A204.1 (cell line): ENCODE measurements around the gene SETD1A.
A peak's percentile ranks its signal among the peaks of the same experiment; 100 is the strongest.

ENCODE experiments used
- FAIRE-seq: peaks from 2 replicates; lab custom pipeline; 2012; peaks lifted over from hg19 to GRCh38; lab: Jason Lieb, UNC

SETD1A gene

DNA sequence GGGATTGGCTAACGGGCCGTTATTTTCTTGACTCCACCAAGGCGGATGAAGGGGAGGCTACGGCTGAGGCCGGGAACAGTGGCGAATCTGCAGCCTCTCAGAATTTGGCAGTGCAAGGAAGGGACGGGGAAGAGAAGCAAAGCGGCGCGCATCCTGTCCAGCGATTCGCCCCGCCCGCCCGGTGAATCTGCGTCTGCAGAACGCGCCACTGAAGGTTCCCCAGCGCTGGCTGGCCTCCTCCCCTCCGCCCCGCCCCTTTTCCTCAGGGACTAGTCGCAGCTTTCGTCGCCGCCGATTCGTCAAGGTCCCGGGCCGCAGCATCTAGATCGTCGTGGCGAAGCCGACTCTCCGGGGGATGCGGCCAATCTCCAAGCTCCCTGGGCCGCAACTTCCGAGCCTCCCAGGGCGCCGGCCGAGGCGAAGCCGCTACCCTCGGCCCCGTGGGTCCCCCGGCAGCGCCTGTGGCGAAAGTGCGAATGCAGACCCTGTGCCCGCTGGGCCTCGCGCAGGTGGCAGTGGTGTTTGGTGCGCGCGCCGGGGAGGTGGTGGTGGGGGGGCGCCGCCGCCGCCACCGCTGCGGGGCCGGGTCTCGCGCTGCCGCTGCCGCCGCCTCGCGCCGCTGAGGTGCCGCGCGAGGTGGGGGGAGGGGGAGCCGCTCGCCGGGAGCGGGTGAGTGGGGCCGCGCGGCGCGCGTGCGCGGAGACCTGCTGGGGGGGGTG is at the start of gene SETD1A:
Gene SETD1A (plus strand): TSS at position 299 of the 719 bp plus-strand sequence. CDS start 978 bp downstream, outside the sequence.
- FAIRE-seq: no peak

DNA sequence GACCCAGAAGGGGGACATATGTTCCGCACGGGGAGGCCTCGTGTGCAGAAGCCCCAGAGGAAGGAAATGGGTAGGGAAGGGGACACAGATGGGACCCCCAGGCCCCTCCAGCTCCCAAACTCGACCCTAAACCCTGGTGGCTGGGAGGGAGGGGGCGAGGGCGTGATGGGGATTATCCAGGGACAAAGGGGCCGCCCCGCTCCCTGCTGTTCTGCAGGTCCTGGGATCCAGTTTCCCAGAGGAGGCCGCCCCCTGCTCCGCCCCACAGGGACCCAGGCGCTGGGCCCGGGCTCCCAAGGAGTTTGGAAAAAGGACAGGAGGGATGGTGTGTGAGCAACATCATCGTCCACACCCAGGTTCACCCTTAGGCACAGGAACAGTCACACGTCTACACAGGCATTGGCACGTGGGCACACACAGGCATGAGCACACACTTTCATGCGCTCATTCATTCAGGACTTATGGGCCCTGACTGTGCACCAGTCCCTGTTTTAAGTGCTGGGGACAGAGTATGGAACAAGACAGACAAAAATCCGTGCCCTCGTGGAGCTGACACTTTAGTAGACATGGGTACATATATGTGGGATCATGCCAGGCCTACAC is 47.0 kb upstream of the SETD1A start:
- FAIRE-seq: no peak

DNA sequence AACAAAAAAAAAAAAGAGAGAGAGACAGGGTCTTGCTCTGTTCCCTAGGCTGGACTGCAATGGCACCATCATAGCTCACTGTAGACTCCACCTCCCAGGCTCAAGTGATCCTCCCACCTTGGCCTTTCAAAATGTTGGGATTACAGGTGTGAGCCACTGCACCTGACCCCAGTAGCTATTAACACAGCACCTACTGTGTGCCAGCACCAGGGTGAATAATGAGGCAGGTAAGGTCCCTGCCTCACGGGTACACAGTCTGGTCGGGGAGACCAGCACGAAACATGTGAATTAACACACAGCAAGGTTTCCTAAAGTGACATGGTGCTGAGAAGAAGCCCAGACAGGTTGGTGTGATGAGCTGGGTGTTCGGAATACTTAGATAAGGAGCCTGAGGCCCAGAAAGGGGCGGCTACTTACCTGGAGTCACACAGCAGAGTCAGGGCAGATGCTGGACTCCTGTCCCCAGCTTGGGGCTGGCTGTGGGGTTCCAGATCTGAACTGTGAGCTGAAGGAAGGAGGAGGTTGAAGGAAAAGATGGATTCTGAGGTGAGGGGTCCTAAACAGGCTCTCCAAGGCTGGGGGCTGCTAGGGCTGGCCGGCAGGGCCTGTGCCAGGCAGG is 44.7 kb upstream of the SETD1A start:
- no peak for FAIRE-seq

DNA sequence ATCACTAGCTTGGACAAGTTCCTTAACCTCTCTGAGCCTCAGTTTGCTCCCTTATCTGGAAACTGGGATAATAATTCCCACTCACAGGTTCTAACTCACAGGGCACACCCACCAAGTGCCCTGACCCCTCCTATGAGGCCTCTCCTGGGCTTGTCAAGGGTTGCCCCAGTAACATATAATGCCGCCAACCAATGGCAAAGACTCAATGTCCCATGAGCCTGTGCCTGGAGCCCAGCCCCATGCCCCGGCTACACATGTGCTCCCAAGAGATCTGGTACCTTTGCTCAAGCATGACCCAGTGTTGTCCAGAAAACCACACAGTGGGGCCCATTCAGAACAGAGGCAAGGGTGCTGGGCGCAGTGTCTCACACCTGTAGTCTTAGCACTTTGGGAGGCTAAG is 42.7 kb upstream of the SETD1A start:
- no peak for FAIRE-seq

DNA sequence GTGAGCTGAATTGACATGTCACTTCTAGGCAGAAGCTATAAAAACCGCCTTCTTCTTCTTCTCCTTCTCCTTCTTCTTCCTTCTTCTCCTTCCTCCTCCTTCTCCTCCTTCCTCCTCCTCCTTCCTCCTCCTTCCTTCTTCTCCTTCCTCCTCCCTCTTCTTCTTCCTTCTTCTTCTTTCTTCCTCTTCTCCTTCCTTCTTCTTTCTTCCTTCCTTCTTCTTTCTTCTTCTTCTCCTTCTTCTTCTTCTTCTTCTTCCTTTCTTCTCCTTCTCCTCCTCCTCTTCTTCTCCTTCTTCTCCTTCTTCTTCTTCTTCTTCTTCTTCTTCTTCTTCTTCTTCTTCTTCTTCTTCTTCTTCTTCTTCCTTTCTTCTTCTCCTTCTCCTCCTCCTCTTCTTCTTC is 38.9 kb upstream of the SETD1A start:
- no peak for FAIRE-seq

DNA sequence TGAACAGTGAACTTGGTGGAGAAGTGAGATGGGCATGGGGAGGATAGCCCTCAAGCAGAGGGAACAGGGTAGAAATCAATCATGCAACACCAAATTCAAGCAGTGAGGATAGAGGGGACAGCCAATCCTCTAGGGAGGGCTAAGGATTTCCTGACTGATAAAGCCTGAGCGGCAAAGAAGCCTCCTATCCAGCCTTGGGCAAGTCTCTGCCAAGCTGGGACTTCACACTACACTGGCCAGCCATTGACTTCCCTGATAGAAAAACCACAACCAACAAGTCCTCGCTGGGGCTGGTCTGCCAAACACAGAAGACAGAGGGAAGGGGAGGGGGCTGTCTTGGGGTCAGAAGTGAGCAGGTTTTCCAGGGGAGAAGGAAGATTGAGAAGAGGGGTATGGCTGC is 36.7 kb upstream of the SETD1A start:
- FAIRE-seq: no peak

DNA sequence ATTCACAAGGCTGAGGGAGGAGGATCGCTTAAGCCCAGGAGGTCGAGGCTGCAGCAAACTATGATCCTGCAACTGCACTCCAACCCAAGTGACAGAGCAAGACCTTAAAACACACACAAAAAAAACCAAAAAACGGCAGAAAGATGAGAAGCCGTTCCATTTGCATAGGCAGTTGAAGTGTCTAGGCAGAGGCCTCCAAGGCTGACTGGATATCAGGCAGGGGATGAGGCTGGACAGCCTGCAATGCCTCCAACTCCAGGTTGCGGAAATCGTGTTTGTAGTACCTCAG is 36.2 kb upstream of the SETD1A start:
- FAIRE-seq: no peak

DNA sequence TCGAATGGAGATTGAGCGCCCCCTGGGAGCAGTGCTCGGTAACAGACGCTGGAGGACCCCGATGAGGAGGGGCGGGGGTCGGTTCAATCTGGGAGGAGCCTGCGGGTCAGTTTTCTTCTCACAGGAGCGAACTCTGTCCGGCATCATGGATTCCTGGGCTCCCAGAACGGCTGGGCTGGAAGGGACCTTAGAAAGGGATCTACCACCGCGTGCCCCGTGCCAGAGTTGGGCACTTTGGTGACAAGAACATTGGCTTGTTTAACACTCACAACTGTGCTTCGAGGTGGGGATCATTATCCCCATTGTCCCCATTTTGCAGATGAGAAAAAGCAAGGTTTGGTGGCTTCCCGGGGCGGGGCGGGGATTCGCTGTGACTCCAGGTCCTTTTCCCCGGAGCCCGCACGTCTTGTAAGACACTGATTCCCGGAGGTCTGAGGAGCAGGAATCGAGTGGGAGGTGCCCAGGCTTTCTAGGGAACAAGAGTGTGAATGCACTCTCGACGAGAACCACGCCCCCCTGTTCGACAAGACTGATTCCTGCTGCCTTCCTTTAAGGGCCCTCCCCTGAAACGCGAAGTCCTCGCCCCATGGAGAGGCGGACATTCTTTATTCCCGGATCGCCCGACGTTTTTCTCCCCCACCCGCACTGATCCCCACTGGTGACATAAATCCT is 35.7 kb upstream of the SETD1A start:
- FAIRE-seq: peak; percentile 82

DNA sequence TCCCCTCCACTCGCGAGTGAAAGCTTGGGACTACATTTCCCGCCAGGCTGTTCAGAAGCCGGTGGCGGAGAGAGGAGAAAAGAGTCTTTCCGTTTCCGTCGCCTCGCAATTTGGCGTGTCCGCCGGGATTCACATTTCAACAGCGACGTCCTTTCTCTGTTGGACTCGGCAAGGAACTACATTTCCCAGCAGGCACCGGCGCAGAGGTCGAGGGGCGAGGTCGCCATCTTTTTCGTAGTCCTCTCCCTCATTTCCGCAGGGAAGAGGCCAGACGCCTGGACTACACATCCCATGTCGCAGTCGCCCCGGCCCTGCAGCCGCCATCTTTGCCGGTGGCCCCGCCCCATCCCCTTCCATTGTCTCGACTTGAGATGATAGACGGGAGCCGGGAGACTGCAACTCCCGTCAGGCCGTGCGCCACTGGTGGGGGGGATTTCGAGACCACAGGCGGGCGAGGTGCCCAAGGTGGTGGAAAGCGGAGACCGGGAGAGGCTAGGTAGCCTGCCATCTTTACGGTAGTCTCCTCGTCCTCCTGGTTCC is 35.1 kb upstream of the SETD1A start:
- FAIRE-seq: peak; percentile 99

DNA sequence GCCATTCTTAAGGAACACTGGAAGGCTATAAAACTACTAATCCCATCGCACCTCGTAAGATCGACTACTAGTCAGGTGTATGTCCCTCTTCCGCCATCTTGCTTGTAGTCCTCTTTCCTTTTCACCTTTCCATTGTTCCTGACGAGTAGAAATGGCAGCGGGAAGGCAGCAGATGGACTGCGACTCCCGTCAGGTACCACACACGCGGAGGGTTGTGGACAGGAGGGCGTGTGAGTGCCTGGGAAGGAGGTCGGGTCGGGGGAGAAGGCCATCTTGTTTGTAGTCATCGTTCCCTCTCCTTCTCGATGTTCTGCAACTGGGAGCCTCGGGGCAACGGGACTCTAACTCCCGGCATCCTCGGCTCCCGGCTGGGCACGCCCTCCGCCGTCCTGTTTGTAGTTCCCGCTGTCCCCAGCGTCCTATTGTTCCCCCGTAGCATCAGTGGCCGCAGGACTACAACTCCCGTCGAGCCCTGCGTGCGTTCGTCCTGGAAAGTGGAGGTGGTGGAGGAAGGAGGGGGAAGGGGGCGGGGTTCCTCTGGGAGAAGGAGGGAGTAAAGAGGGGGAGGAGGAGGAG is 34.5 kb upstream of the SETD1A start:
- no peak for FAIRE-seq

DNA sequence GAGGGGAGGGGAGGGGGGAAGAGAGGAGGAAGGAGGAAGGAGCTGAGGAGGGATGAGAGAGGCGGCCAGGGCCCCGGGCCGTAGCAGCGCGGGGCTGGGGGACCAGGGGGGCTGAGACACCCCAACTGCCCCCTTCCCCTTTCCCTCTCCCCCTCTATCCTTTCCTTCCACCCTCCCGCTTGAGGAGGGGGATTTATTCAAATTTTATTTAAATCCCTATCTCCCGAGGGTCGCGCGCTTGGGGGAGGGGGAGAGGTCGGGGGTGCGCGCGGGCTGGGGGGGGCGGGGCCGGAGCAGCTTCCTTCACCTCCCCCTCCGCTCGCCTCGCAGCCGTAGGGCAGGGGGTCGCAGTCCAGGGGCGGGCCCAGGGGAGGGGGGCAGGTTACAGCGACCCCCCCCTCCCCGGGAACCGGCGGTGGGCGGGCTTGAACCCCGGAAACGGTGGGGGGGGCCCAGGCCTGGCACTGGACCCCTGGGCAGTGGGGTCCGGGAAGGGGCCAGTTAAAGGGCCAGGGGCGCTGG is 33.9 kb upstream of the SETD1A start, which contains the start of gene FBXL19:
Gene FBXL19 (plus strand): TSS at position 19 of the 522 bp plus-strand sequence. CDS start 2,183 bp downstream, outside the sequence.
- FAIRE-seq: no peak

DNA sequence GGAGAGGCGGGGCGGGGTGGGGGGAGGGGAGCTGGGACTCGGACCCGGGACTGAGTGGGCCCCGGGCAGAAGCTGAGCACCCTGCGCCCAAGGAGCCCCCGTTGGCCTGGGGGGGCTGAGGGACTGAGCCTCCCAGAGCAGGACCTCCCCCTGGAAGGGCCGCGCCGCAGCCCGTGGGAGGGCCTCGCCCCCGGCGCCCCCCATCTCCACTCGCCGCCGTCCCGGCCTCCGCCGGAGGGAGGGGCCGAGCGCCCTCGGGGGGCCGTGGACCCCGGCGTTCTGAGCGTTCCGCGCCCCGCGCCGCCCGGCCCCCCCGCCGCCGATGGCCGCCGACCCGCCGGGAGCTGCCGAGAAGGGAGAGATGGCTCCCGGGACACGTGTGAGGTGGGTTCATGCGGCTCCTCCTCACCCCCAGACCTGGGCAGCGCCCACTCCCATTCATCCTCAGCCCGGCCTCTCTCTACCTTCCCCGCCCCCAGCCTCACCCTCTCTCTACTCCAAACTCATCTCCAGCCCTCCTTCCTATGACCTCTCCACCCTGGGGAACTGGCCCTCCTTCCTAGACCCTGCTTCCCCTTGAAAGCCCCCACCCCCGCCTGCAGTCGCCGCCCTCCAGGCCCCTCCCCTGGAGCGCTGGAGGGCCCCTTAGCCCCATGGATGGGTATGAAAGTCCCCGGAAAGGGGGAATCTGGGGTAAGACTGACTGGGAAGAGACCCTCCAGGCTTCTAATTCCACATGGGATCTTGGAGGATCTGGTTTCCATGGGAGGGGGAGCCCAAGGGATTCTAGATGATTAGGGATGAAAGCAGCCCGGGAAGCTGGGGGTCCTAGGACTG is 33.3 kb upstream of the SETD1A start:
- FAIRE-seq: no peak

DNA sequence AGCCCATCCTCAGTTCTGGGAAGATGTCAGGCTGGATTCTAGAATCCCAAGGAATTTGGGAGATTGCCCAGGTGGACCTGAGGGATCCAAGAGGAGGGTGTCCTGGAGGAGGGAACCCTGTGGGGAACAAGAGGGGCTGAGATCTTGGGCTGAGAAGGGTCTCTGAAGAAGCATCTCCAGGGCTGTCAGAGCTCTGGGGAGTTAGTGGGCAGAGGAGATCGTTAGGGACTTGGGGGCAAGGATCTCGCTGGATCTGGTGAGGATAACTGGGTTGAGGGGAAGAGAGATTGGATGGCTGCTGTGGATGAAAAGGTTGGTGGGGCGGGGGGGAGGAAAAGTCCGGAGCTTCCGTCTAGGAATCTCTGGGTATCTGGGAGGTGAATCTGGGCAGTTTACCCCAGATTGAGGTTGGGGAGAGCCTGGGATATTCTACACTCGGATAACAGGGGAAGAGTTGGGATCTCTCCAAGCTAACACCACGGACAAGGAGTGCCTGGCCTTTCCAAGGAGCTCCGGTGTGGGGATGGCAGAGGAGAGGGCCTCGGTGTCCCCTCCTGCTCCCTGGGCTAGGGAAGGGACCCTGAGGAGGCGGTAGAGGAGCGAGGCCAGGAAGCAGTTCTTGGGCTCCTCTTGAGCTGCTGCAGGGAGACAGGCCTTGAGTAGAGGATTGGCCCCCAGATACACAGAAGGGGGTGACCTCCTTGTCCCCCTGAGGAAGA is 32.5 kb upstream of the SETD1A start:
- no peak for FAIRE-seq

DNA sequence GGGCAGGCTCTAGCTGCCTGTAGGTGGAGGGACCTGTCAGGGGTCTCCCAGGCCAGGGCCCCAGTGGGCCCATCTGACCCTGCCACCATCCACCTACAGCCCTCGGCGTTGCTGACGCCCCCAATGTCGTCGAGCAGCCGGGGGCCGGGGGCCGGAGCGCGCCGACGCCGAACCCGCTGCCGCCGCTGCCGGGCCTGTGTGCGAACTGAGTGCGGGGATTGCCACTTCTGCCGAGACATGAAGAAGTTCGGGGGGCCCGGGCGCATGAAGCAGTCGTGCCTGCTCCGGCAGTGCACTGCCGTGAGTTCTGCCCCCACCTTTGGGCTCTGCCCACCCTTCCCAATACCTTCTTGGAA is 31.9 kb upstream of the SETD1A start:
- no peak for FAIRE-seq

DNA sequence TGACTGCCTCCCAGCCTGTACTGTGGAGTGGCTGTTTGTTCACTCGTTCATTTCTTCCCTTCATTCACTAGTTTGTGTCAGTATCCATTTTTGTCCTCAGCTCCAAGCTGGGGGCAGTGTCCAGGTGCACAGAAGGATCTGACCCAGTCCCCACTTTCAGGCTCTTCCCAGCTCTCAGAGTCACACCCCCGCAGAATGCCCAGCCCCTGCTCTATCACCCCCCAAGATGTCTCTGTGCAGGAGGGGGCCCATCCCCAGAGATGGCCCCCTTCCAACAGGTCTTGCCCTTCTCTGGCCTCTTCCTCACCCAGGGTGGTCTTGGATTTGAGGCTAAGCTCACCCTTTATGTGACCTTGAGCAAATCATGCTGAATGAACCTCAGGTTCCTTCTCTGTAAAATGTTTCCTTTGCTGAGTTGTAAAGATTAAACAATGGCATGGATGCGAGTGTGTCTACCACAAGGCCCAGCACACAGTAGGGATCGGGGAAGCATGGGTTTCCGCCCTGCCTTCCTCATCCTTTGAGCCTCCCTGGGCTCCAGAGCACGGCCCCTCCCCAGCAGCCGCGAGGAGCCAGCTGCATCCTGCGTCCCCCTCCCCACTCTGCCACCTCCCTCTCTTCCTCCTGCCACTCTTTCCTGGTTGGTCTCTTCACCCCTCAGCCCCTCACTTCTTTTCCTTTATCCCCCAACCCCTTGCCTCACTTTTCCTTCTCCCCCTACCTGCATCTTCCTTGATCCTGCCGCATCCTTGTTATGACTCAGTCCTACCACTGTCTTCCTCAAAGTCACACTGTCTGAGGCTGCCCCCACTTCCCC is 31.4 kb upstream of the SETD1A start:
- no peak for FAIRE-seq

DNA sequence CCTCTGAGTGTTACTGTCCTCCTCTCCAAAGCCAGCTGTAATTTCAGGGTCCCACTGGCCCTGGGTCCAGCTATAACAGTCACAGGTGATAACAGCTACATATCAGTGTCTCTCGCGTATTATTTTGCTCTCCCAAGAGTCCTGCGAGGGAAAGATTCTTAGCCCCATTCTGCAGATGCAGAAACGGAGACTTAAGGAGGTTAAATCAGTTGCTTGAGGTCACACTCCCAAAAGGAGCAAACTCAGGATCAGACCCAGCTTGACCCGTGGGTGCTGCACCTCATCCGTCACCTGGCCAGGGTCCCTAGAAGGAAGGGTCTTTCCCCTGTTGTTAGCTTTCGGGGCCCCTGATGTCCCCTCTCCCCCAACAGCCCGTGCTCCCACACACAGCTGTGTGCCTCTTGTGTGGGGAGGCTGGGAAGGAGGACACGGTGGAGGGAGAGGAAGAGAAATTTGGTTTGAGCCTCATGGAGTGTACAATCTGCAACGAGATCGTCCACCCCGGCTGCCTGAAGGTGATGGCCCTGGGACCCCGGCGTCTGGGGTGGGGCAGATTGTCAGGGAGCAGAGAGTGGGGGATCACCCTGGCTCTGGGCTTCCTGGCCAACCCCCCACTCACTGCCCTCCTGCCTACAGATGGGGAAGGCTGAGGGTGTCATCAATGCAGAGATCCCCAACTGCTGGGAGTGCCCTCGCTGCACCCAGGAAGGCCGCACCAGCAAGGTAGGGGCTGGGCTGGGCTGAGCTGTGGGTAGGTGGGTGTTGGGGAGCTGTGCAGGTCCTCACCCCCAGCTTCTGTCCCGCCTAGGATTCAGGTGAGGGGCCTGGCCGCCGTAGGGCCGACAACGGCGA is 30.4 kb upstream of the SETD1A start:
- FAIRE-seq: no peak

DNA sequence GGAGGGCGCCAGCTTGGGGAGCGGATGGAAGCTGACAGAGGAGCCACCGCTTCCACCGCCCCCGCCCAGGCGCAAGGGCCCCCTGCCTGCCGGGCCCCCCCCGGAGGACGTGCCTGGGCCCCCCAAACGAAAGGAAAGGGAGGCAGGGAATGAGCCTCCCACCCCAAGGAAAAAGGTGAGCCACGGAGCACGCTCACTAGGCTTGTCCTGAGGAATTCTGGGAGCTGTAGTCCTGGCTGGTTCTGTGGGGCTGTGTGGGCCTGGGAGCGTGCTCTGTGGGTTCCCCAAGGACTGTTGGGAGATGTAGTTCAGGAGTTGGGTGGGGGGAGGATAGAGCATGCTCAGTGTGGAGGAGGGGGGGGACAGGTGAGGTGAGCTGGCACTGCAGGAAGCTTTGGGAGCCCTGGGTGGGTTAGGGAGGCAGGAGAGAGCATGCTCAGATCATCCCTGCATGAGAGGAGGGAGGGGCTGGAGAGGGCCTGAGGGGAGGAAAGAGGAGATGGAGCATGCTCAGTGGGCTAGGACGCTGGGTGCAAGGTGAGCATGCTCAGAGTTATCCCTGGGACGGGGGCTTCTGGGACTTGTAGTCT is 29.7 kb upstream of the SETD1A start:
- no peak for FAIRE-seq

DNA sequence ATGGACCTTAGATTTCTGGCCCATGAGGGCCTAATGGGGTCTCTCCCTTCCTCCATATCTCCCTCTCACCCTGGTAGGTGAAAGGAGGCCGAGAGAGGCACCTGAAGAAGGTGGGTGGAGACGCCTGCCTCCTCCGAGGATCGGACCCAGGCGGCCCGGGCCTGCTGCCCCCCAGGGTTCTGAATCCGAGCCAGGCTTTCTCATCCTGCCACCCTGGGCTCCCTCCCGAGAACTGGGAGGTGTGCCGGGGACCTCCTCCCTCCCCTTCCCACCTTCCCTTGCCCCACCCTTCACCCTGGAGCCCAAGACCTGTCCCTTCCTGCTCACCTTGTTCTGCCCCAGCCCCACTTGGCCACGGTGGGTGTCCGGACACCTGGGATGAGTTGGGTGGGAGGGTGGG is 29.2 kb upstream of the SETD1A start:
- no peak for FAIRE-seq

DNA sequence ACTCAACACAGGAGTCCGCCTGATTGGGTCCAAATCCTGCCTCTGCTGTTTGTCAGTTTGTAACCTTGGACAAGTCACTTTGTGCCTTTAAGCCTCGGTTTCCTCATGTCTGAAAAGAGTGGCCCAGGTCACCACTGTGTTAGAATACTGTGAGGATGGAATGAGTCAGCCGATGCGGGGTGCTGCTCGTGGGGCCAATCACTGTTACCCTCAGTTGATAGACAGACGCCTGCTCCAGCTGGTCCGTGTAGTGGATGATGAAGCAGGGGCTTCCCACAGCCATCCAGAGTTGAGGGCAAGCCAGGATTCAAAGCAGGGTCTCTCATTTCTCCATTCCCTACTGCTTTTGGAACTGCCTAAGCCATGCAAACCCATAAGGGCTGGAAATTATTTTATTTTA is 28.4 kb upstream of the SETD1A start:
- no peak for FAIRE-seq
